Measurements from ENCODE around the gene TBC1D9. TPM values are rescaled to one million over a fixed set of nuclear protein-coding genes. Genes with fewer than 3 reads are reported as not detected.

The TBC1D9 gene
- total and polyA plus RNA-seq, 2 of the 13 experiments (the other 11 are each of a cell fraction or from before 2014, with no cell fraction given) = 11.9 to 12.2 TPM

DNA sequence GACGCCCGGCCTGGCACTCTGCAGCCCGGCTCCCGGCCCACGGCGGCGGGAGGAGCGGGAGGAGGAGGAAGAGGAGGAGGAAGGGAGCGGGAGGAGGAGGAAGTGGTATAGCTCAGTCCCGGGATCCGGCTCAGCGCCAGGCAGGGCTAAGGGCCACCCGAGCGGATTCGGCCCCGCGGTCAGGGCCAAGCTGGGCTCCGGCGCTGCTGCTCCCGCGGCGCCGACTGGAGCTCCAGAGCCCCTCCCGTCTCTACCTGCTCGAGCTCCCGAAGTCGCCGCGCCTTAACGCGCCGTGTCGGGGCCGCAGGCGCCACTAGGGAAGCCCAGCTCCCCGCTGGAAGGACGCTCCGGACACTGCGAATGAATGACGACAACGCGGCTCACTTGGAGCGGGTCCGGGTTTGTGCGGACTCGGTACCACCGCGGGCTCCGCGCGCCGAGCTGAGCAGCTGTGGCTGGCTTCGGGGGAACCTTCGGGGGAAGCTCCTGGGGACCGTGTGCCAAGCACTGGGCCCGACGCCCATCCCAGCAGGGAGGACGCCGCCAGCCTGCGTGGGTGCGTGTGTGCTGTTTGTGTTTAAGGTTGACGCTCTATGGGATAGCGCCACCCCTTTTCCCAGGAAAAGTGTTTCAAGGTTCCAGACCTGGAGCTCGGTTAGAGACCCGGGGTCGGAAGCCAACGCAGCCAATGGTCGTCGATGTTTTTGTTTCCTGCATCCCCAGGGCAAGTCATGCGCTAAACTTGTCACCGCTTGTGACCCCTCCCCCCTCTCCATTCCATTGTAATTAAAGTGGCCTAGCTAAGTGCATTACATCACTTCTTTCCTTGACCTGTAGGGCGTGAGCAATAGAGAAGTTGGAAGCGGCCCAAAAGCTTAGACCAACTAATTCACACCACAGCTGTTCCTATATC lies at the start of gene TBC1D9 (continued):
- TF ChIP-seq ZNF33A (CRISPR knock-in tag; IDR thresholded peaks at IDR 0.05; ENCODE audit: borderline replicate concordance) (no peak), NFE2L2 (IDR thresholded peaks at IDR 0.05; ENCODE audit: low read length) (no peak), ZNF142 (CRISPR knock-in tag; IDR thresholded peaks at IDR 0.05) (peak; percentile 63; the same call in 1 of the 2 replicates), SP5 (CRISPR knock-in tag; IDR thresholded peaks at IDR 0.05; ENCODE audit: borderline replicate concordance, low read depth) (0 out of 2 replicates have a peak, but pooled peaks have one; percentile 10), ZNF616 (CRISPR knock-in tag; IDR thresholded peaks at IDR 0.05; ENCODE audit: low read depth) (peak; percentile 52; the same call in 1 of the 2 replicates), HOXA9 (CRISPR knock-in tag; IDR thresholded peaks at IDR 0.05; ENCODE audit: borderline replicate concordance) (peak; percentile 37; the same call in 1 of the 2 replicates), SNAPC5 (CRISPR knock-in tag; IDR thresholded peaks at IDR 0.05; ENCODE audit: borderline replicate concordance) (no peak), GABPA (IDR thresholded peaks at IDR 0.05; ENCODE audit: low read depth, low read length) (peak; percentile 31), GABPA (CRISPR knock-in tag; IDR thresholded peaks at IDR 0.05; ENCODE audit: low read depth) (no peak), ZNF605 (CRISPR knock-in tag; IDR thresholded peaks at IDR 0.05) (peak; percentile 92), SOX6 (IDR thresholded peaks at IDR 0.05) (no peak), SOX6 (CRISPR knock-in tag; IDR thresholded peaks at IDR 0.05) (peak; percentile 64), PHF21A (CRISPR knock-in tag; IDR thresholded peaks at IDR 0.05) (peak; percentile 55; the same call in 1 of the 2 replicates), E2F1 (CRISPR knock-in tag; IDR thresholded peaks at IDR 0.05) (0 out of 2 replicates have a peak, but pooled peaks have one; percentile 36), NCOR1 (IDR thresholded peaks at IDR 0.05; ENCODE audit: borderline replicate concordance, low read length) (no peak), JUND (CRISPR knock-in tag; IDR thresholded peaks at IDR 0.05) (0 out of 2 replicates have a peak, but pooled peaks have one; percentile 44), HMG20A (CRISPR knock-in tag; IDR thresholded peaks at IDR 0.05; ENCODE audit: borderline replicate concordance) (no peak)
- TF ChIP-seq, protein P1, sequence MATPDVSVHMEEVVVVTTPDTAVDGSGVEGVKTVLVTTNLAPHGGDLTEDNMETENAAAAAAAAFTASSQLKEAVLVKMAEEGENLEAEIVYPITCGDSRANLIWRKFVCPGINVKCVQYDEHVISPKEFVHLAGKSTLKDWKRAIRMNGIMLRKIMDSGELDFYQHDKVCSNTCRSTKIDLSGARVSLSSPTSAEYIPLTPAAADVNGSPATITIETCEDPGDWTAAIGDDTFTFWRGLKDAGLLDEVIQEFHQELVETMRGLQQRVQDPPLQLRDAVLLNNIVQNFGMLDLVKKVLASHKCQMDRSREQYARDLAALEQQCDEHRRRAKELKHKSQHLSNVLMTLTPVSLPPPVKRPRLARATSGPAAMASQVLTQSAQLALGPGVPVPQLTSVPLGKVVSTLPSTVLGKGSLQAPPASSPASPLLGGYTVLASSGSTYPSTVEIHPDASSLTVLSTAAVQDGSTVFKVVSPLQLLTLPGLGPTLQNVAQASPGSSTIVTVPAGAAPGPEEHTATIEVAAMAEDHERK (CRISPR knock-in tag; IDR thresholded peaks at IDR 0.05; ENCODE audit: low read depth) = no peak
- TF ChIP-seq, protein P2, sequence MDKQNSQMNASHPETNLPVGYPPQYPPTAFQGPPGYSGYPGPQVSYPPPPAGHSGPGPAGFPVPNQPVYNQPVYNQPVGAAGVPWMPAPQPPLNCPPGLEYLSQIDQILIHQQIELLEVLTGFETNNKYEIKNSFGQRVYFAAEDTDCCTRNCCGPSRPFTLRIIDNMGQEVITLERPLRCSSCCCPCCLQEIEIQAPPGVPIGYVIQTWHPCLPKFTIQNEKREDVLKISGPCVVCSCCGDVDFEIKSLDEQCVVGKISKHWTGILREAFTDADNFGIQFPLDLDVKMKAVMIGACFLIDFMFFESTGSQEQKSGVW (CRISPR knock-in tag; IDR thresholded peaks at IDR 0.05; ENCODE audit: borderline replicate concordance) = 0 out of 2 replicates have a peak, but pooled peaks have one; percentile 52

Measured in HepG2 (cell line).